GM19395 (cell line): ENCODE data around the gene MUTYH.
"Not testable (repeated sequence)": the region's sequence is repeated elsewhere in the genome, so short reads cannot be mapped to it uniquely, and the experiment has no call there.

Experiments
- ATAC-seq: cut with Tn5 transposase; IDR thresholded peaks from one replicate; pipeline ENCODE4 v1.9.1; 2021; ENCODE audit warnings: mild to moderate bottlenecking, moderate library complexity; ENCODE audit not compliant: unreplicated experiment

The MUTYH gene

DNA sequence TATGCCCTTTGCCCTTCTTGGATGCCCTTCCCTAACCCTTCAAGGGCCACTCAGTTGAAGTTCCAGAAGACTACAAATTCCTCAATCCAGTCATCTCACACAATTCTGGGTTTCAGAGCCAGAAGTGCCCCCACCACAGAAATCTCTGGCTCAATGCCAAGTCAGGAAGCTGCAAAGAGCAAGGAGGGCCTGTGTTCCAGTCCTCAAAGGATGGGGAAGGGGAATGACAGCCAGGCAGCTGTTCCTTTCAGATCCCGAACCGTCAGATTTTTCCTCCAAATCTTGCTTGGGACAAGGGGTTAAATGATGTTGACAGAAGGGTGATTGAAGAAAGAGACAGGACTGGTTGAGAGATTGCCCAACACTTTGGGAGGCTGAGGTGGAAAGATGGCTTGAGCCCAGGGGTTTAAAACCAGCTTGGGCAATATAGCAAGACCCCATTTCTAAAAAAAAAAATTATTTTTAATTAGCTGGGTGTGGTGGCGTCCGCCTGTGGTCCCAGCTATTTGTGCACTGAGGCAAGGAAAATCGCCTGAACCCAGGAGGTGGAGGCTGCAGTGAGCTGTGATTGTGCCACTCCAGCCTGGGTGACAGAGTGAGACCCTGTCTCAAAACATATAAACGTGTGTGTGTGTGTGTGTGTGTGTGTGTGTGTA lies 14.3 kb downstream of the MUTYH start:
- no peak for ATAC-seq

DNA sequence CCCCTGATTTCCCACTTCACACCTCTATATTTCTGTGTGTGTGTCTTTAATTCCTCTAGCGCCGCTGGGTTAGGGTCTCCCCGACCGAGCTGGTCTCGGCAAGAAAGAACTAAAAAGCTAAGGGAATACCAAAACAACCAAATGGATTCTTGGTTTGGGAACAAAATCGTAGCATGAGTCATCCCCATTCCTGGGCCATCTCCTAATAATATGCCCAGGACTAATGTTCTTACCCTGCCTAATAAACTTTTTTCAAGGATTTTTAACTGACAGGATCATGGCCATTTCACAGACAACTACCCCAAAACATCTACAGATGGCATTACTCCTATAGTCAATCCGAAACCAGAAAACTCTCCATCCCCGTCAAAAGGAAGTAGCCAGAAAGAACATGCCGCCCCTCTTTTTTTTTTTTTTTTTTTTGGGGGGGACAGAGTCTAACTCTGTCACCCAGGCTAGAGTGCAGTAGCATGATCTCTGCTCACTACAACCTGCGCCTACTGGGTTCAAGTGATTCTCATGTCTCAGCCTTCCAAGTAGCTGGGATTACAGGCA lies 17.7 kb downstream of the MUTYH start:
- no peak for ATAC-seq

DNA sequence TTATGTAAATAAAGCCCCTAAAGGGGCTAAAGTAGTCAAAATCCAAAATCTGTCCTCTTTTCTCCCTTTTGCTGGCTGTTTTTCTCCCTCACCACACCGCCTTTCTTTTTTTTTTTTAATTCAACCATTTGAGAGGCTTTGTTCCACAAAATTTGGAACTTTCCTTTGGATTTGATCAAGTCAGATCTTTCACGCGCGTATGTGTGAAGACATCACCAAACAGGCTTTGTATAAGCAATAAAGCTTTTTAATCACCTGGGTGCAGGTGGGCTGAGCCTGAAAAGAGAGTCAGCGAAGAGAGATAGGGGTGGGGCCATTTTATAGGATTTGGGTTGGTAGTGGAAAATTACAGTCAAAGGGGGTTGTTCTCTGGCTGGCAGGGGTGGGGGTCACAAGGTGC lies 18.8 kb downstream of the MUTYH start:
- no peak for ATAC-seq

DNA sequence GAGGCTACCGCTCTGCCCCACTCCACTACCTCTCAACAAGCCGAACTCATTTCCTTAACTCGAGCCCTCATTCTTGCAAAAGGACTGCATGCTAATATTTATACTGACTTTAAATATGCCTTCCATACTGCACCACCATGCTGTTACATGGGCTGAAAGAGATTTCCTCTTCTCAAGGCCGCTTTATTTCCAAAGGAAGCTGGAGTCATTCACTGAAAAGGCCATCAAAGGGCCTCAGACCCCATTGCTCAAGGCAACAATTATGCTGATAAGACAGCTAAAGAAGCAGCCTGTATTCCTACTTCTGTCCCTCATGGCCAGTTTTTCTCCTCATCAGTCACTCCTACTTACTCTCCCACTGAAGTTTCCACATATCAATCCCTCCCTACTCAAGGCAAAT lies 20.5 kb downstream of the MUTYH start:
- ATAC-seq, result no peak

DNA sequence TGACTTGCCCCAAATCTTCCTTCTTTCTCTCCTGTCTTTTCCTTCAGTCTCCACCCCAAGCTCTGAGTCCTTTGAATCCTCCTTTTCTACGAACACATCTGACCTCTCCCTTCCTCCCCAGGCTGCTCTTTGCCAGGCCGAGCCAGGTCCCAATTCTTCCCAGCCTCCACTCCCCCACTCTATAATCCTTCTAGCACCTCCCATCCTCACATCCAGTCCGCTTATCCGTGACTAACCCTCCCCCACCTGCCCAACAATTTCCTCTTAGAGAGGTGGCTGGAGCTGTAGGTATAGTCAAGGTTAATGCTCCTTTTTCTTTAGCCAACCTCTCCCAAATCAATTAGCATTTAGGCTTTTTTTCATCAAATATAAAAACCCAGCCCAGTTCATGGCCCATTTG lies 23.1 kb downstream of the MUTYH start:
- ATAC-seq, result no peak

DNA sequence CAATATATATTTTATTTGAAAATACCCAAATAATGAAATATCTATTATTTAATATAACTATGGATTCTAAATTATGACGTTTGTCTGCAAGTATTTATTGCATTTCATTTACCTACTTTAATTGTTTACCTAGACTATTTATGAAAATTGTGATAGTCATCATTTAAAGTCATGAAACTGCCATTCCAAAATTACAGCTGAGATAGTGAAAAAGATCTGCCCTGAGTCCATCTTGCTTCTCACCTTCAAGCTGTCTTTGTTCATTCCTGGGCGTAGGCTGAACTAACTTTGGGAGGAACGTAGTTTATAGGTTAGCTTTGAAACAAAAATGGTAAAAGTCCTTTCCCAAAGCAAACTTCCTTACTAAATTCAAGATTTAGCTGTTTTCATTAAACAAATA lies 26.0 kb downstream of the MUTYH start:
- ATAC-seq, result no peak

DNA sequence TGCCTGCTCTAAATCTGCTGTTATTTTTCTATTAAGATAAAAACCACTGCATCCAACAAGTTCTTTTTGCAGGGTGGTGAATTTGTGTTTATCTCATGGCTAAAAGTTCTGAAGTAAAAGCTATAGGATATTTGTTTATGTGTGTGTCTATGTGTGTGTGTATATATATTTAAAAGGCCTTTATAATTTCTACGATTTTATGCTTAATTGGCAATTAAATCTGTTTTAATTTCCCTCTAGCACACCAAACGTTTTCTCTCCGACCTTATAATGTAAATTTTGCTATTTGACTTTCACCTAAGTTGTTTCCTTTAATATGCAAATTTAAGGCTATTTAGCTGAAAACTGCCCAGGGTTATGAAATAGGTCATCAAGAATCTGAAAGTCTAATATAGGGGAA lies 33.3 kb downstream of the MUTYH start:
- no peak for ATAC-seq

DNA sequence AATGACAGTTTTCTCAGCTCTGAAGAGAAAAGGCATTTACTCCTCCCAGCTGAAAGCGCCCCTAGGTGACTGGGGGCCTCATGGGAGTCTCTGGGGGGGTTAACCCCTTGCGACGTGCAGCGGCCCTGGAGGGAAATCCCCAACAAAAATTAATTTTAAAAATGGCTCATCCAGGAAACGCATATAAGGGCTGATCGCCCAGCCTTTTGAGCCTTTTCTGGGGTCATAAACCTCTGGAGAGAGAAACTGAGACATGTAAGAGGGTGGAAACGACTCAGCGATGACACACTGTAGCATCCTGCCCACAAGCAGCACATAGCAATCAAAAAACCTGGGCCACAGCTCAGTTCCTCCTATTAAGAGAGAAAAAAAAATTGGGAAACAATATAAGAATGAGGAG lies 33.9 kb downstream of the MUTYH start:
- ATAC-seq, result no peak

DNA sequence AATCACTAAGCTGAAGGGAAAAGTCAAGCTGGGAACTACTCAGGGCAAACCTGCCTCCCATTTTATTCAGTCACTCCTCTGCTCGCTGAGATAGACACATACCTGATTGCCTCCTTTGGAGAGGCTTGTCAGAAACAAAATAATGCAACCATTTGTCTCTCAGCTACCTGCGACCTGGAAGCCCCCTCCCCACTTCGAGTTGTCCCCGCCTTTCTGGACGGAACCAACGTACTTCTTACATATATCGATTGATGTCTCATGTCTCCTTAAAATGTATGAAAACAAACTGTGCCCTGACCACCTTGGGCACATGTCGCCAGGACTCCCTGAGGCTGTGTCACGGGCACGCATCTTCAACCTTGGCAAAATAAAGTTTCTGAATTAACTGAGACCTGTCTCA lies 35.0 kb downstream of the MUTYH start:
- no peak for ATAC-seq

DNA sequence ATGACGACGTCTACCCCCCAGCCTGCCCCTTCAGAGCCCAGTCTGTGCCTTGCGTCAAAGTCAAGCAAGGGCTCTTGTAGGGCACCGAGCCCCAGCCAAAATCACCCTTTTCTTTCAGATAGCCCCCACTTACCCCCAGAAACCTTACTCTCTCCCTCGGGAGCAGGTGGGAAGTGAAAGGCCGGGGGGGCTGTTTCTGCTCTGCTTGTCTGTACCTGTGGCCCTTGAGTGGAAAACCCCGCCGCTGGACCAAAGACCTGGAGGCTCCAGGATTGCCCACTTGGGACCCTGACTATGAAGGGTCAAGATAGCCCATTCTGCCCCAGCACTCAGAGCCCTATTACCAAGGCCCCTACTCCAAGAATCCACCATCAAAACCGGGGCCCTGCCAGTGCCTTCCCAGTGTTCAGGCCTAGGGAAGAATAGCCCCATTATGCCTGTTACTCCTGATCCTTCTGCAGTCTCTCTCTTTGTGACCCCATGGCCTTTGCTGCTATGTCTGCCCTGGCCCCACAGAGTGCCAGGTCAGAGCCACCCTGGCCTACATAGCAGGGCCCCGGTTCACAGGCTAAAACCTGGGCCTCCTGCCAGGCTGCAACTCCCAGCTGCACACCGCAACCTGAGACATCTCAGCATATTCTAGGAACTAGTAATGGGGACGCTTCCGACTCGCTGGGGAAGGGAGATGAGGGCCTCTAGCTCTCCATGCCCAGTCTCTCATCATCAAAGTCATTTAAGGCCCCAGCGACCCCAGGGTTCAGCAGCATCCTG lies 35.7 kb downstream of the MUTYH start:
- peak; percentile 3 for ATAC-seq

DNA sequence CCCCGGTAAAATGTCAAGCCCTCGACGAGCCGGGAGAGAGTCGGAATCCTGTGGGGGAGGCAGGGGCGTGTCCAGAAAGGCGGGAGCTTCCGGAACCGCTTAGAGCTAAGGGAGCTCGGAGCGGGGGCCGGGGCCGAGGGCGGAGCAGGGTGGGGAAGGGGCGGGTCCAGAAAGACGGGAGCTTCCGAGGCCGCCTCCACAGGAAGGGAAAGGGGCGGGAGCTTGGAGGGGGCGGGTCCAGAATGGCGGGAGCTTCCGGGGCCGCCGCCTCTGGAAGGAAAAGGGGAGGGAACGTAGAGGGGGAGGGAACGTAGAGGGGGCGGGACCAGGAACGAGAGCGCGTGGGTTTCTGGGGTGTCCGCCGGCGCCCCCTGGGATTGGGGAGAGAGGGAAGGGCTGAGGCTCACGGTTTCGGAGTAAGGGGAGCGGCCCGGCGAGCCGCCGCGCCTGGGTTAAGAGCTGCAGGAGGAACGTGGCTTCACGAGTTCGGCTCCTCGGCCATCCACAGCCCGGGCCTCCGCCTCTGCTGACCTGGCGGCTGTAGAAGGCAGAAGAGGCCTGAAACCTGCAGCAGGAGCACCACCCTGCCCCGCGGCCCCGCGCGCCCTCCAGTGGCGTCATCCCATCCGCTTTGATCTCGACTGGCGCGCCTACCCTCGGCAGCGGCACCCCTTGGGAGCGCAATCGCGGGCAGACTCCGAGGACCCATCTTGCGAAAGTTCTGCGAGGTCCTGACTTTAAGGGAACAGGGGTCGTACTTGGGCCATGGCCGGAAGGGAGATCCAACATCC lies 36.5 kb downstream of the MUTYH start:
- peak; percentile 69 for ATAC-seq

DNA sequence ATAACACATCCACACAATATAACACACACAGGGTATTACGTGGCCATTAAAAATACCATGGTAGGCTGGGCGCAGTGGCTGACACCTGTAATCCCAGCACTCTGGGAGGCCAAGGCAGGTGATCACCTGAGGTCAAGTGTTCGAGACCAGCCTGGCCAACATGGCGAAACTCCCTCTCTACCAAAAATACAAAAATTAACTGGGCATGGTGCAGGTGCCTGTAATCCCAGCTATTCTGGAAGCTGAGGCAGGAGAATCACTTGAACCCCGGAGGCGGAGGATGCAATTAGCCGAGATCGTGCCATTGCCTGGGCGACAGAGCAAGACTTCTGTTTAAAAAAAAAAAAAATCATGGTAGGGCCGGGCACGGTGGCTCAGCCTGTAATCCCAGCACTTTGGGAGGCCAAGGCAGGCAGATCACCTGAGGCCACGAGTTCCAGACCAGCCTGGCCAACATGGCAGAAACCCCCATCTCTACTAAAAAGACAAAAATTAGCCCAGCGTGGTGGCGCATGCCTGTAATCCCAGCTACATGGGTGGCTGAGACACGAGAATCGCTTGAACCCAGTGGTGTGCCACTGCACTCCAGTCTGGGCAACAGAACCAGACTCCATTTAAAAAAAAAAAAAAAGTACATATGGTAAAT lies 37.6 kb downstream of the MUTYH start:
- ATAC-seq, result no peak

DNA sequence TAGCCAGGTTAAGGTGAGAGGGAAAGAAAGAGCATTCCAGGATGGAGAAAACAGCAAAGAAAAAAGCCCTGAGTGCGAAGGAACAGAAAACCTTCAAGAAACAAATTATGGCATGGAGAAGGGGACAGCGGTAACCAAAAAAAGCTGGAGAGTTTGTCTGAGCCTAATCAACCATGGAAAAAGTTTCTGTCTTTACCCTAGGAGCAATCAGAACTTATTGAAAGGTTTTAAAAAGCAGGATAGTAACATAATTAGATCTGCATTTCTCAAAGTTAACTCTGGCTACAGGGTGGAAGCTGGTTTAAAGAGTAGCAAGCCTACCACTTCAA lies 39.6 kb downstream of the MUTYH start:
- ATAC-seq, result no peak

DNA sequence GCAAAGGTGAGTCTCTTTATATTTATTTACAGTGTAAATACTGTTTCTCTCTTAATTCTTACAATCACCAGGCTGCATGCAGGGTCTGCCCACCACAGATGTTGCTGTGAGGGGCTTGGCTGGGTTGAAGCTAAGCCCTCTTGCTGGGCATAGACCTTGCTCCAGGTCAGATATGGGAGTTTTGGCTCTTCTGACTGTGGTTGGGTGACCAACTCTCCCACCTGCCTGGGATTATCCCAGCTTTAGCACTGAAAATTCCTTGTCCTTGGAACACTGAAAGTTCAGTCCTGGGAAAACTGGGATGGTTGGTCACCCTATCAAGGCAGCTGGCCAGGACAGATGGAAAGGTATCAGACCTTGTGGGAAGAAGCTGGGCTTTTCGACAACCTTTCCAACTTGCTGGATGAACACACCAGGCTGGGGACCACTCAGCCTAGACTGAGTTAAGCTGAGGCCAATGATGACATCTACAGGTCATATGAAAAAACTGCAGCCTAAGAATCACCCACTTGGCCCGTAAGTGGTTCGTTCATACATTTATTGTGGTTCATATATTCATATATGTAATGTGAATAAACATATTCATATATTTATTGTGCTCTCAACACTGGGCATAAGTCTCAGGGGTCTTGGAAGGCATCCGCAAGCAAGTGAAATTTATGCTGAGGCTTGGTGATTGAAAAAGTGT lies 40.1 kb downstream of the MUTYH start:
- no peak for ATAC-seq

DNA sequence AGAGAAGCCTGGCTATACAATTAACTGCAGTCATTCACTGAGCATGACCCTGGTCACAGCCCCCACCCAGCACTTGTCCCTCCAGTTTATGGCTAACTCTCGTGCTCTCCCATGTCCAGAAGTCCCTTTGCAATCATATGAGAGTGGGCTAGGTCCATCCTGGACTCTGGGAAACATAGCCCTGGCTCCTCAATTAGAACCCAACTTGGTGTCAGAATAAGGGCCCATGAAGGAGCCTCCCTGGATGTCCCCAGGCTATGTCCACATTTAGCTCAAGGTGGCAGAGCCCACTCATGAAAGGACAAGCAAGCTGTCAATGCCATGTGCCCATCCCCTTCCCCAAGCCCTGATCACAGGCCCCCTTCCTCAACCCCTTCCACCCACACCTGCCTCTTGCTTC lies 40.9 kb downstream of the MUTYH start:
- no peak for ATAC-seq

DNA sequence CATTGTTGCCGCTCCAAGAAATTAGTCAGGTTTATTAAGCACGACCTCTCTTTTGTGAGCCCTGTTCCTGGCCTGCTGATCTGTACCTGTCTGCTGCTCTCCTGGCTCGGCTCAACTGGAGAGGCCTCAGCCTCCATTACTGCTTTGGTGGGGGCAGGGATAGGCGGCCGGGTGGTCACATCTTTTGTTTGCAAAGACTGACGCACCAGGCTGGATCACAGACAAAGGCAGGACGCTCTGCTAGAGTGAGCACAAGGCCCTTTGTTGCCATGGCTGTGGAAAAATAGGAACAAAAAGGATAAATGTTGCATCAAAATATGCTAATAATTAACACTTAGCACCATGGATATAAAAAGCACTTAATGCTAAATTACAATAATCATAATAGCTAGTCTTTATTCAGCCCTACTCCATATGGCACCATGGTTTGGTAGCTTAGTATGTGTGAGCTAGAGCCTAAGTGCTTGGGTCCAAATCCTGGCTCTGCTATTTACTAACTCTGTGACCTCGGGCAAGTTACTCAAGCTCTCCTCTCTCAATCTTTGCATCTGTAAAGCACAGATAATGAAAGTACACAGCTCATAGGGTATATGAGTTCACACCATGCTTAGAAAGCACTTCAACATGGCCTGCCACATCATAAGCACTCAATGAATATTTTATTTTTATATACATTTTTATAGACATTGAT lies 42.4 kb downstream of the MUTYH start:
- no peak for ATAC-seq

DNA sequence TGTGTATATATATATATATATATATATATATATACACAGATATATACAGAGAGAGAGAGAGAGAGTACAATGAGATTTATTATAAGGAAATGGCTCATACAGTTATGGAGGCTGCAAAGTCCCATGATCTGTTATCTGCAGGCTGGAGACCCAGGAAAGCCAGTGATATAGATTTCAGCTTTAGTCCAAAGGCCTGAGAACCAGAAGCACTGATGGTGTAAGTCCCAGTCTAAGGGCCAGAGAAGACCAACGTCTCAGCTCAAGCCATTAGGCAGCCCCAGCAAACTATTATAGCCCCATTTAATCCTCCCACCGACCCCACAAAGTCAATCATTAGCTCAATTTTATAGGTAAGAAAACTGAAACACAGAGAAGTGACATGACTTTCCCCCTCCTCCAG lies 48.5 kb downstream of the MUTYH start:
- no peak for ATAC-seq

DNA sequence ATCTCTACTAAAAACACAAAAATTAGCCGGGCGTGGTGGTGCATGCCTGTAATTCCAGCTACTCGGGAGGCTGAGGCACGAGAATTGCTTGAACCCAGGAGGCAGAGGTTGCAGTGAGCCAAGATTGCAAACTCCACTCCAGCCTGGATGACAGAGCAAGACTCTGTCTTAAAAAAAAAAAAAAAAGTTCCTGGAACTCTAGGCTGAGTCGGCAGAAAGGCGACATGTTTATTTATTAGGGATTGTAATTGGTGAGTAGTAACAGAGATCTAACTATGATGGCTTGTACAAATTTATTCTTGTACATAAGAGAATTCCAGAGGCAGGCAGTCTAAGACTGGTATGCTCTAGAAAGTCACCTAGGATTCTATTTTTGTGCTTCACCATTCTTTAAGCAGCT lies 49.2 kb downstream of the MUTYH start:
- ATAC-seq, result not testable (repeated sequence)

DNA sequence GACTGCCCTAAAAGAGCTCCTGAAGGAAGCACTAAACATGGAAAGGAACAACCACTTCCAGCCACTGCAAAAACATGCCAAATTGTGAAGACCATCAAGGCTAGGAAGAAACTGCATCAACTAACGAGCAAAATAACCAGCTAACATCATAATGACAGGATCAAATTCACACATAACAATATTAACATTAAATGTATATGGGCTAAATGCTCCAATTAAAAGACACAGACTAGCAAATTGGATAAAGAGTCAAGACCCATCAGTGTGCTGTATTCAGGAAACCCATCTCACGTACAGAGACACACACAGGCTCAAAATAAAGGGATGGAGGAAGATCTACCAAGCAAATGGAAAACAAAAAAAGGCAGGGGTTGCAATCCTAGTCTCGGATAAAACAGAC lies 53.7 kb downstream of the MUTYH start:
- ATAC-seq, result not testable (repeated sequence)

DNA sequence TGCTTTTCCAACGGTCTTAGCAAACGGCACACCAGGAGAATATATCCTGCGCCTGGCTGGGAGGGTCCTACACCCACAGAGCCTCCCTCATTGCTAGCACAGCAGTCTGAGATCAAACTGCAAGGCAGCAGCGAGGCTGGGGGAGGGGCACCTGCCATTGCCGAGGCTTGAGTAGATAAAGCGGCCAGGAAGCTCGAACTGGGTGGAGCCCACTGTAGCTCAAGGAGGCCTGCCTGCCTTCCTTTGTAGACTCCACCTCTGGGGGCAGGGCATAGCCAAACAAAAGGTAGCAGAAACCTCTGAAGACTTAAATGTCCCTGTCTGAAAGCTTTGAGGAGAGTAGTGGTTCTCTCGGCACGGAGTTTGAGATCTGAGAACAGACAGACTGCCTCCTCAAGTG lies 55.4 kb downstream of the MUTYH start:
- not testable (repeated sequence) for ATAC-seq
